SU-DHL-6 (cell line): ENCODE measurements around the gene MSANTD1.

Experiments used
- H2AFZ ChIP-seq: fragments of 200-600 bp; sonication (generic); 2 replicates; pipeline ENCODE4 v1.6.1; 2014; ENCODE audit warnings: low read depth, mild to moderate bottlenecking, moderate library complexity, mixed read lengths, antibody characterized with exemption, low read length; ENCODE audit not compliant: severe bottlenecking
- H3F3A ChIP-seq: fragments of 200-600 bp; shearing (Covaris generic); 2 replicates; pipeline ENCODE4 v1.6.0; 2016; ENCODE audit warnings: antibody characterized with exemption, mild to moderate bottlenecking; ENCODE audit not compliant: insufficient read depth
- H3K27ac ChIP-seq: fragments of 200-600 bp; sonication (generic); 2 replicates; pipeline ENCODE4 v1.5.1; 2016; ENCODE audit warnings: low read depth, mild to moderate bottlenecking, low read length, moderate library complexity, mixed read lengths
- H3K27me3 ChIP-seq: fragments of 200-600 bp; sonication (generic), shearing (Covaris generic); 2 replicates; pipeline ENCODE4 v1.6.0; 2014; ENCODE audit warnings: mild to moderate bottlenecking, low read length
- H3K36me3 ChIP-seq: fragments of 200-600 bp; sonication (generic); 2 replicates; pipeline ENCODE4 v1.6.1; 2014; ENCODE audit warnings: mild to moderate bottlenecking, low read length, mixed read lengths
- H3K4me2 ChIP-seq: fragments of 300-600, 200-600 bp; shearing (Covaris generic), sonication (generic); 2 replicates; pipeline ENCODE4 v1.6.0; 2014; ENCODE audit warnings: low read length, low read depth, mild to moderate bottlenecking; ENCODE audit not compliant: poor library complexity, severe bottlenecking
- H3K4me3 ChIP-seq: fragments of 200-600 bp; sonication (generic); 2 replicates; pipeline ENCODE4 v1.5.1; 2014; ENCODE audit warnings: antibody characterized with exemption, low read length, mild to moderate bottlenecking, mixed read lengths; ENCODE audit not compliant: insufficient read depth, poor library complexity, severe bottlenecking
- H3K79me2 ChIP-seq: fragments of 200-600 bp; sonication (generic); 2 replicates; pipeline ENCODE4 v1.6.1; 2014; ENCODE audit warnings: mild to moderate bottlenecking, low read length, moderate library complexity; ENCODE audit not compliant: insufficient read depth
- H3K9ac ChIP-seq: fragments of 200-600 bp; sonication (generic); 2 replicates; pipeline ENCODE4 v1.7.0; 2014; ENCODE audit warnings: mild to moderate bottlenecking, low read length
- H3K9me2 ChIP-seq: fragments of 200-600 bp; sonication (generic); replicated peaks from 2 replicates; pipeline ENCODE4 v1.6.1; 2014; ENCODE audit warnings: low read length; ENCODE audit not compliant: insufficient read depth
- H3K9me3 ChIP-seq: fragments of 200-600 bp; sonication (generic); 2 replicates; pipeline ENCODE4 v1.6.1; 2014; ENCODE audit warnings: low read length, mixed read lengths; ENCODE audit not compliant: insufficient read depth
- H4K20me1 ChIP-seq: fragments of 200-600 bp; sonication (generic); 2 replicates; pipeline ENCODE4 v1.6.1; 2014; ENCODE audit warnings: low read depth, mild to moderate bottlenecking, antibody characterized with exemption, low read length, moderate library complexity, mixed read lengths
- EZH2phosphoT487 ChIP-seq: fragments of 200-600 bp; sonication (generic), shearing (Covaris generic); conservative IDR thresholded peaks from 2 replicates; pipeline ENCODE4 v1.6.1; 2018; ENCODE audit warnings: mild to moderate bottlenecking, antibody characterized with exemption, low read length, moderate library complexity, mixed read lengths
- TF ChIP-seq, protein P1 (sequence below): fragments of 200-600 bp; sonication (generic); IDR thresholded peaks from one replicate; pipeline ENCODE4 v1.5.1; 2017; ENCODE audit warnings: antibody characterized with exemption, mild to moderate bottlenecking, low read length, moderate library complexity; ENCODE audit not compliant: insufficient read depth, poor library complexity, severe bottlenecking

The MSANTD1 gene

DNA sequence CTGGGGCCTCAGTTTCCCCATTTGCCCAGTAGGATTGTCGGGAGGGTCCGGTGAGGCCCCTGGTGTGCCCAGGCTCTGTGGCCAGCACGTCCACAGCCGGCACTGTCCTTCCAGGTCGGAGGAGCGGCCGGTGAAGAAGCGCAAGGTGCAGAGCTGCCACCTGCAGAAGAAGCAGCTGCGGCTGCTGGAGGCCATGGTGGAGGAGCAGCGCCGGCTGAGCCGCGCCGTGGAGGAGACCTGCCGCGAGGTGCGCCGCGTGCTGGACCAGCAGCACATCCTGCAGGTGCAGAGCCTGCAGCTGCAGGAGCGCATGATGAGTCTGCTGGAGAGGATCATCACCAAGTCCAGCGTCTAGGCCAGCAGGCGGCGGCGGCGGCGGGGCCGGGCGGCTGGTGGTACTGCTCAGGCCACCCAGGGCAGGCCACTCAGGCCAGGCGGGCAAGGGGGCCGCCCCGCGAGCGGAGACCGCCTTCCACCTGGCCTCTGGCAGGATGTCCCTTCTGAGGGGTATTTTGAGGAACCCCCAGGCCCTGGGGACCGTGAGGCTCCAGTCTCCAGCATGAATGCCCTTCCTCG, 6.7 kb downstream of the MSANTD1 start:
- H3K4me2 ChIP-seq = no peak overlapping the region
- no peak overlapping the region for H3K9ac ChIP-seq
- H3K27ac ChIP-seq = no peak overlapping the region
- no peaks in the 10 kb centered on the region for H3K9me2 ChIP-seq
- H3F3A ChIP-seq = no peaks in the 10 kb centered on the region
- H3K27me3 ChIP-seq = no peaks in the 10 kb centered on the region
- no peaks in the 10 kb centered on the region for H3K9me3 ChIP-seq
- H2AFZ ChIP-seq = no peak overlapping the region
- TF ChIP-seq, protein P1, sequence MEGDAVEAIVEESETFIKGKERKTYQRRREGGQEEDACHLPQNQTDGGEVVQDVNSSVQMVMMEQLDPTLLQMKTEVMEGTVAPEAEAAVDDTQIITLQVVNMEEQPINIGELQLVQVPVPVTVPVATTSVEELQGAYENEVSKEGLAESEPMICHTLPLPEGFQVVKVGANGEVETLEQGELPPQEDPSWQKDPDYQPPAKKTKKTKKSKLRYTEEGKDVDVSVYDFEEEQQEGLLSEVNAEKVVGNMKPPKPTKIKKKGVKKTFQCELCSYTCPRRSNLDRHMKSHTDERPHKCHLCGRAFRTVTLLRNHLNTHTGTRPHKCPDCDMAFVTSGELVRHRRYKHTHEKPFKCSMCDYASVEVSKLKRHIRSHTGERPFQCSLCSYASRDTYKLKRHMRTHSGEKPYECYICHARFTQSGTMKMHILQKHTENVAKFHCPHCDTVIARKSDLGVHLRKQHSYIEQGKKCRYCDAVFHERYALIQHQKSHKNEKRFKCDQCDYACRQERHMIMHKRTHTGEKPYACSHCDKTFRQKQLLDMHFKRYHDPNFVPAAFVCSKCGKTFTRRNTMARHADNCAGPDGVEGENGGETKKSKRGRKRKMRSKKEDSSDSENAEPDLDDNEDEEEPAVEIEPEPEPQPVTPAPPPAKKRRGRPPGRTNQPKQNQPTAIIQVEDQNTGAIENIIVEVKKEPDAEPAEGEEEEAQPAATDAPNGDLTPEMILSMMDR = no peak
- TF ChIP-seq EZH2phosphoT487 = no peak
- no peak overlapping the region for H3K4me3 ChIP-seq
- no peaks in the 10 kb centered on the region for H4K20me1 ChIP-seq
- H3K36me3 ChIP-seq = no peaks in the 10 kb centered on the region
- no peaks in the 10 kb centered on the region for H3K79me2 ChIP-seq

DNA sequence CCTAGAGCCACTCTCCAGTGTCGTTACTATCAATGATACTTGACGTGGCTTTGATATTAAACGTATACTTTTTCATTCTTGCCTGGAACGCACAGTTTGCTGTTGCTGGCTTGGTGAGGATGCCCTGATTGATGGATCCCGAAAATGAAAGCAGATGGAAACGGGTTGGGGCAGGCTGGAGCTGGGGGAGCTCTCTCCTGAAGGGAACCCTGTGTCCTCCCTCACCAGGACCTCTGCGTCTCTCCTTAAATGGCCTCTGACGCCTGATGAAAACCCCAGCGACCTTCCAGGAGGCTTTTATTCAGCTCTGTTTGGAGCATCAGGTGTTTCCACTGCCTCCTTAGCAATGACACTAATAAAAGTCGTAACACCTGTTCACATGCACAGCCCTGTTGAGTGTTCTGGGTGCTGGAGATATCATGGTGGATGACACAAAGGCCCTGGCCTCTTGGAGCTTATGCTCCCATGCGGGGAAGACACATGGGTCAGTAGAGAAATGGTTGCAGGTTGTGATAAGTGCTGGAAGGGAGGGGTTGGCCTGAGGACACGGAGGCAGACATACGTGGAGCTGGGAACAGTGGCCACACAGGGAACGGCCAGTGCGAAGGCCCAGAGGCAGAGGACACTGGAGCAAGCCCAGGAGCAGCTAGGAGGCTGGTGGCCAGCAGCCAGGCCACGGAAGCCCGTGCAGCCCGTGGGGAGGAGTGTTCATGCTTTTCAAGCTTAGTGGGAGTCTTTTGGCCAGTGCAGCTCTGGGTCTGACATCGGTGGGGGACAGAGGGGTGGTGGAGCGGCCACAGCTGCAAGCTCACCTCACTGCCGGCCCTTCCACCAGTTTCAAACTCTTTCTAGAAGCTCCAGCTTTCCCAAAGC, 7.5 kb downstream of the MSANTD1 start:
- H3F3A ChIP-seq = no peaks in the 10 kb centered on the region
- no peak overlapping the region for H3K4me2 ChIP-seq

DNA sequence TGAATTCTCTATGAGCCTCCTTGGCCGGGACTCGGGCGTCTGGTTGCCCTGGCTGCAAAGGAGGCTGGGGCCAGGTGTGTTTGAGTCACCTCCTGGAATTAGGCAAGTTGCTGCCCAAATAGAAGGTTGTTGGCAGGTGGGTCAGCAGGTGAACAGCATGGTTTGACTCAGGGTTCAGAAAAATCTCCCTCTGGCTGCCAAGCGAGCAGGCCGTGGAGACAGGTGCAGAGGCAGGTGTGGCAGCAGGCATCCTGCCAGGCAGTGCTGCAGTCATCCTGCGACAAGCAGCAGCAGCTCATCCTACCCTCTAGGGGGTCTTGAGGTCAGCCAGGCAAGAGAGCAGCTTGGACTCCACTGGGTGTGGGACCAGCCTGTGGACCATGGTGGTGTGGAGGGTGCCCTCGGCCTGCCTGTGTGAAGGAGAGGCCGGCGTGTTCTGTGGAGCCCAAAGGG, 8.2 kb downstream of the MSANTD1 start:
- Histone ChIP-seq H2AFZ (no peak overlapping the region), H3K9ac (no peak overlapping the region), H3K9me2 (no peaks in the 10 kb centered on the region), H3K9me3 (no peaks in the 10 kb centered on the region), H4K20me1 (no peaks in the 10 kb centered on the region), H3K4me3 (no peak overlapping the region), H3K27ac (no peak overlapping the region), H3K27me3 (no peaks in the 10 kb centered on the region), H3K4me2 (no peak overlapping the region), H3K36me3 (no peaks in the 10 kb centered on the region), H3K79me2 (no peaks in the 10 kb centered on the region), H3F3A (no peaks in the 10 kb centered on the region)
- no peak for TF ChIP-seq EZH2phosphoT487
- TF ChIP-seq, protein P1 = no peak

More for the DNA sequence above, 7.5 kb downstream of the MSANTD1 start:
- no peaks in the 10 kb centered on the region for H3K27me3 ChIP-seq
- no peaks in the 10 kb centered on the region for H4K20me1 ChIP-seq
- H3K79me2 ChIP-seq = no peaks in the 10 kb centered on the region
- H3K9ac ChIP-seq = no peak overlapping the region
- H3K27ac ChIP-seq = no peak overlapping the region
- no peaks in the 10 kb centered on the region for H3K9me2 ChIP-seq
- TF ChIP-seq, protein P1 = no peak
- TF ChIP-seq EZH2phosphoT487 = no peak
- H2AFZ ChIP-seq = no peak overlapping the region
- no peaks in the 10 kb centered on the region for H3K9me3 ChIP-seq
- H3K36me3 ChIP-seq = no peaks in the 10 kb centered on the region
- no peak overlapping the region for H3K4me3 ChIP-seq
